Nephron (organoid): ENCODE measurements around the gene TSPYL6.

Experiments used
- H3K27ac Mint-ChIP-seq, 3 experiments: 2 replicates each; pipeline ENCODE4 v1.8.0; 2020; ENCODE audit warnings: mixed read lengths in 3 of 3, mild to moderate bottlenecking in 2 of 3, moderate library complexity in 1 of 3
- H3K27me3 Mint-ChIP-seq: 2 replicates; pipeline ENCODE4 v1.8.0; 2021; ENCODE audit warnings: low read depth, mild to moderate bottlenecking, moderate library complexity, mixed read lengths
- H3K36me3 Mint-ChIP-seq: 2 replicates; pipeline ENCODE4 v1.8.0; 2020; ENCODE audit warnings: low read depth, mixed read lengths
- H3K4me1 Mint-ChIP-seq: 2 replicates; pipeline ENCODE4 v1.8.0; 2020; ENCODE audit warnings: mixed read lengths
- H3K4me3 Mint-ChIP-seq, 3 experiments: 2 replicates each; pipeline ENCODE4 v1.8.0; 2020; ENCODE audit warnings: mild to moderate bottlenecking in 3 of 3, mixed read lengths in 3 of 3, moderate library complexity in 2 of 3
- H3K9me3 Mint-ChIP-seq: 2 replicates; pipeline ENCODE4 v1.8.0; 2020; ENCODE audit warnings: mixed read lengths
- TF ChIP-seq, protein P1 (sequence below), 3 experiments: fragments of 200-600 bp; sonication (generic); IDR thresholded peaks; one replicate each; pipeline ENCODE4 v1.5.0; 2021; ENCODE audit warnings: antibody characterized with exemption in 3 of 3; ENCODE audit not compliant: unreplicated experiment in 3 of 3

Gene TSPYL6

DNA sequence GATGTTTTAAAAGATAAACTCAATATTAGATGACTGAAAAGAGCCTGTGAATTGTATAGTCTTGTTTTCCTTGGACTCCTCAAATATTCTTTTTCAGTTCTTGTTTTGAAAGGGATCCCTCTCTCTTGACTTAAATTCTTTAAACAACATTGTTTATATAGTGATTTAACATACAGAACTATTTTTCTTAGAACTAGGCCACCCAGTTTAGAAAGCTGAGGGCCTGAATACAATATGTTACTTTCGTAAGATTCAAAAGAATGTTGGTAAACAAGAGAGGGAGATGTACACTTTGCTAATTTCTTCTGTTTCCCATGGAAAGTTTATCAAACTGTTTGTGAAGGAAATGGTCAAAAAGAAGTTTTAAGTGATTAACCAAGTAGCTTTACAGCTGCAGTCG, 5.5 kb upstream of the TSPYL6 start:
- Mint-ChIP-seq H3K9me3 (peaks cover 12% of the 10 kb centered on the region), H3K4me1 (no peaks in the 10 kb centered on the region), H3K4me3 (no peak overlapping the region), H3K36me3 (peaks cover 3% of the 10 kb centered on the region), H3K27me3 (no peaks in the 10 kb centered on the region), H3K27ac (peak overlapping the region in 1 of 3 experiments; percentile 85)
- TF ChIP-seq, protein P1, sequence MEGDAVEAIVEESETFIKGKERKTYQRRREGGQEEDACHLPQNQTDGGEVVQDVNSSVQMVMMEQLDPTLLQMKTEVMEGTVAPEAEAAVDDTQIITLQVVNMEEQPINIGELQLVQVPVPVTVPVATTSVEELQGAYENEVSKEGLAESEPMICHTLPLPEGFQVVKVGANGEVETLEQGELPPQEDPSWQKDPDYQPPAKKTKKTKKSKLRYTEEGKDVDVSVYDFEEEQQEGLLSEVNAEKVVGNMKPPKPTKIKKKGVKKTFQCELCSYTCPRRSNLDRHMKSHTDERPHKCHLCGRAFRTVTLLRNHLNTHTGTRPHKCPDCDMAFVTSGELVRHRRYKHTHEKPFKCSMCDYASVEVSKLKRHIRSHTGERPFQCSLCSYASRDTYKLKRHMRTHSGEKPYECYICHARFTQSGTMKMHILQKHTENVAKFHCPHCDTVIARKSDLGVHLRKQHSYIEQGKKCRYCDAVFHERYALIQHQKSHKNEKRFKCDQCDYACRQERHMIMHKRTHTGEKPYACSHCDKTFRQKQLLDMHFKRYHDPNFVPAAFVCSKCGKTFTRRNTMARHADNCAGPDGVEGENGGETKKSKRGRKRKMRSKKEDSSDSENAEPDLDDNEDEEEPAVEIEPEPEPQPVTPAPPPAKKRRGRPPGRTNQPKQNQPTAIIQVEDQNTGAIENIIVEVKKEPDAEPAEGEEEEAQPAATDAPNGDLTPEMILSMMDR (IDR thresholded peaks at IDR 0.05; ENCODE audit: unreplicated experiment in 3 of 3) = no peak

- H3K4me3 Mint-ChIP-seq = no peak overlapping the region
- H3K4me1 Mint-ChIP-seq = no peaks in the 10 kb centered on the region
- TF ChIP-seq, protein P1 (IDR thresholded peaks at IDR 0.05; ENCODE audit: unreplicated experiment in 3 of 3) = no peak
- H3K36me3 Mint-ChIP-seq = peaks cover 3% of the 10 kb centered on the region
- no peaks in the 10 kb centered on the region for H3K27me3 Mint-ChIP-seq
- H3K9me3 Mint-ChIP-seq = peaks cover 14% of the 10 kb centered on the region
- H3K27ac Mint-ChIP-seq = no peak overlapping the region
These were observed 4.2 kb upstream of the TSPYL6 start for GRCh38 chr2:54260241-54260595.

DNA sequence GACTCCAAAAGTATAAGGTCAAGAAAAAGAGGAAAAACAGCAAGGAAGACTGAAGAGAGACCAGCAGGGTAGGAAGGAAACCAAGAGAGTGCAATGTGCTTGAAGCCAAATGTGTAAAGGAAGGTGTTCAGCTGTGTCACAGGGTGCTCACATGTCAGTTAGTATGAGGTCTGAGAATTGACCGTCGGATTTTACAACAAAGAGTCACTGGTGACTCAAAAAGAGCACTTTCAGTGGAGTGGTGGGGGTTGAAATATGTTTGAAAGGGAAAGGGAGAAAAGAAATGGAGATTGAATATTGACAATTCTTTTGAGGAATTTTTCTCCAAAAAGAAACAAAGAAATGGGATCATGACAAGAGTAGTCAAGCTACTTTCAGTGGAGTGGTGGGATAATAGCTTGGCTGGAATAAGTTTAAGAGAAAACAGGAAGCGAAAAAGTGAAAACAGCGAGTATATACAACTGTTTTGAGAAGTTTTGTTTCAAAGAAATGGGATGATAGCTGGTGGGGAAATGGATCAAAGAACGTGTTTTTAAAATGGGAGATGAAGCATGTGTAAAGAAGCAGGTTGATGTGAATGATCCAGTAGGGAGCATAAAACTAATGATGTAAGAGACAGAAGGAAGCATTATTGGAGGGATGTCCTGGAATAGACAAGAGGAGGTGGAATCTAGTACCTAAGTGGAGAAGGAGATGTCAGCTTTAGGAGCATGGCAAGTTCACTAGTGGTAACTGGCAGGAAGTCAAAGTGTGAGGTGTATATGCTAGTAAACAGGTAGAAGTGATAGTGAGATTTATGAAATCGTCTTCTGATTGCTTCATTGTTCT, 3.6 kb upstream of the TSPYL6 start:
- H3K27me3 Mint-ChIP-seq = no peaks in the 10 kb centered on the region
- no peaks in the 10 kb centered on the region for H3K4me1 Mint-ChIP-seq
- H3K9me3 Mint-ChIP-seq = peaks cover 9% of the 10 kb centered on the region
- no peak overlapping the region for H3K4me3 Mint-ChIP-seq
- H3K36me3 Mint-ChIP-seq = peaks cover 3% of the 10 kb centered on the region
- TF ChIP-seq, protein P1 (IDR thresholded peaks at IDR 0.05; ENCODE audit: unreplicated experiment in 3 of 3) = no peak
- H3K27ac Mint-ChIP-seq = no peak overlapping the region

GRCh38 chr2:54258166-54258565, 2.1 kb upstream of the TSPYL6 start:
- Mint-ChIP-seq H3K27ac (no peak overlapping the region), H3K9me3 (peaks cover 2% of the 10 kb centered on the region), H3K36me3 (peaks cover 4% of the 10 kb centered on the region), H3K4me1 (no peaks in the 10 kb centered on the region), H3K4me3 (no peak overlapping the region), H3K27me3 (no peaks in the 10 kb centered on the region)
- TF ChIP-seq, protein P1 (IDR thresholded peaks at IDR 0.05; ENCODE audit: unreplicated experiment in 3 of 3) = no peak

- Mint-ChIP-seq H3K9me3 (peaks cover 2% of the 10 kb centered on the region), H3K27me3 (no peaks in the 10 kb centered on the region), H3K4me1 (no peaks in the 10 kb centered on the region), H3K4me3 (no peak overlapping the region), H3K36me3 (peaks cover 4% of the 10 kb centered on the region), H3K27ac (no peak overlapping the region)
- TF ChIP-seq, protein P1 (IDR thresholded peaks at IDR 0.05; ENCODE audit: unreplicated experiment in 3 of 3) = no peak
These were observed 569 bp downstream of the TSPYL6 start for GRCh38 chr2:54255230-54256090.
